Keratinocyte (primary cell): ENCODE measurements around the gene MRM2.

Experiments used
- EZH2 ChIP-seq: IDR thresholded peaks from one replicate; pipeline ENCODE4 v1.6.1; 2012; ENCODE audit warnings: inconsistent platforms, mild to moderate bottlenecking, low read length, moderate library complexity
- TF ChIP-seq, protein P1 (sequence below), 3 experiments: IDR thresholded peaks in 1 of 3; conservative IDR thresholded peaks in 1 of 3; optimal IDR thresholded peaks in 1 of 3; 2 replicates in 2 of 3; 3 replicates in 1 of 3; pipeline versions ENCODE3 to v1.5.1; 2011; ENCODE audit warnings: low read length in 3 of 3, mild to moderate bottlenecking in 3 of 3, moderate library complexity in 2 of 3, control low read depth in 1 of 3, inconsistent platforms in 1 of 3; ENCODE audit not compliant: insufficient read depth in 2 of 3; ENCODE audit errors: extremely low read depth in 1 of 3

GRCh38 chr7:2280424-2280823, 38.4 kb upstream of the MRM2 start:
- TF ChIP-seq, protein P1, sequence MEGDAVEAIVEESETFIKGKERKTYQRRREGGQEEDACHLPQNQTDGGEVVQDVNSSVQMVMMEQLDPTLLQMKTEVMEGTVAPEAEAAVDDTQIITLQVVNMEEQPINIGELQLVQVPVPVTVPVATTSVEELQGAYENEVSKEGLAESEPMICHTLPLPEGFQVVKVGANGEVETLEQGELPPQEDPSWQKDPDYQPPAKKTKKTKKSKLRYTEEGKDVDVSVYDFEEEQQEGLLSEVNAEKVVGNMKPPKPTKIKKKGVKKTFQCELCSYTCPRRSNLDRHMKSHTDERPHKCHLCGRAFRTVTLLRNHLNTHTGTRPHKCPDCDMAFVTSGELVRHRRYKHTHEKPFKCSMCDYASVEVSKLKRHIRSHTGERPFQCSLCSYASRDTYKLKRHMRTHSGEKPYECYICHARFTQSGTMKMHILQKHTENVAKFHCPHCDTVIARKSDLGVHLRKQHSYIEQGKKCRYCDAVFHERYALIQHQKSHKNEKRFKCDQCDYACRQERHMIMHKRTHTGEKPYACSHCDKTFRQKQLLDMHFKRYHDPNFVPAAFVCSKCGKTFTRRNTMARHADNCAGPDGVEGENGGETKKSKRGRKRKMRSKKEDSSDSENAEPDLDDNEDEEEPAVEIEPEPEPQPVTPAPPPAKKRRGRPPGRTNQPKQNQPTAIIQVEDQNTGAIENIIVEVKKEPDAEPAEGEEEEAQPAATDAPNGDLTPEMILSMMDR (optimal IDR thresholded peaks at IDR 0.05 in 1 of 3, IDR thresholded peaks at IDR 0.05 in 1 of 3, conservative IDR thresholded peaks at IDR 0.05 in 1 of 3; ENCODE audit: extremely low read depth in 1 of 3, insufficient read depth in 2 of 3, low read length in 3 of 3): no peak
- no peak for TF ChIP-seq EZH2
